ENCODE results near the gene PEX5L. TPM values are rescaled to one million over a fixed set of nuclear protein-coding genes. Genes with fewer than 3 reads are reported as not detected.

PEX5L gene
- total RNA-seq, 4 donors from 2014 or later: 0.13 to 2.0 TPM; not detected in 2

DNA sequence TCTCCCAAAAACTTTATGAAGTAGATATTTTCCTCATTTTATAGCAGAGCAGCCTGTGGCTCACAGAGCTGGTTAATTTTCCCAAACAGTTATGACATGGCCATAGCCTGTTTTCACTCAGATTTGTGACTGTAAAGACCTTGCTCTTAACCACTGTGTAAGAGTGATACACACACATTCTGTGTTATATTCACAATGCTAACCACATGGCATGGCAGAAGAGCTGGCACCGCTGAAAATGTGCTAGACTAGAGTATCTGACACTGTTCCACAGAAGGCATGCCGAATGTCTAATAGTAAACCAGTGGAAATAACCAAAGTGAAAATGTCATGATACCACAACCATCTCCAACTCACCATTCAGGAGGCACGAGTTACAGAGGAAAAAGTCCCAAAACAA, 71.8 kb downstream of the PEX5L start:
- no peaks in the 10 kb centered on the region for H3K9me3 ChIP-seq
- H3K4me3 ChIP-seq (replicated peaks in 1 of 3): no peak overlapping the region
- TF ChIP-seq POLR2A (IDR thresholded peaks at IDR 0.05): no peak
- TF ChIP-seq, protein P1, sequence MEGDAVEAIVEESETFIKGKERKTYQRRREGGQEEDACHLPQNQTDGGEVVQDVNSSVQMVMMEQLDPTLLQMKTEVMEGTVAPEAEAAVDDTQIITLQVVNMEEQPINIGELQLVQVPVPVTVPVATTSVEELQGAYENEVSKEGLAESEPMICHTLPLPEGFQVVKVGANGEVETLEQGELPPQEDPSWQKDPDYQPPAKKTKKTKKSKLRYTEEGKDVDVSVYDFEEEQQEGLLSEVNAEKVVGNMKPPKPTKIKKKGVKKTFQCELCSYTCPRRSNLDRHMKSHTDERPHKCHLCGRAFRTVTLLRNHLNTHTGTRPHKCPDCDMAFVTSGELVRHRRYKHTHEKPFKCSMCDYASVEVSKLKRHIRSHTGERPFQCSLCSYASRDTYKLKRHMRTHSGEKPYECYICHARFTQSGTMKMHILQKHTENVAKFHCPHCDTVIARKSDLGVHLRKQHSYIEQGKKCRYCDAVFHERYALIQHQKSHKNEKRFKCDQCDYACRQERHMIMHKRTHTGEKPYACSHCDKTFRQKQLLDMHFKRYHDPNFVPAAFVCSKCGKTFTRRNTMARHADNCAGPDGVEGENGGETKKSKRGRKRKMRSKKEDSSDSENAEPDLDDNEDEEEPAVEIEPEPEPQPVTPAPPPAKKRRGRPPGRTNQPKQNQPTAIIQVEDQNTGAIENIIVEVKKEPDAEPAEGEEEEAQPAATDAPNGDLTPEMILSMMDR (IDR thresholded peaks at IDR 0.05): no peak
- DNase-seq: no peak
- intact Hi-C loops (cut with DNase I): no loop called here
- H3K27me3 ChIP-seq: no peaks in the 10 kb centered on the region
- H3K27ac ChIP-seq: no peak overlapping the region
- 26 to 48% methylated on average over 3 of the region's 3 CpGs for WGBS, 2 donors
- H3K4me1 ChIP-seq: no peaks in the 10 kb centered on the region
- no peaks in the 10 kb centered on the region for H3K36me3 ChIP-seq

GRCh38 chr3:179962629-179963387, 73.9 kb downstream of the PEX5L start:
- intact Hi-C loops (cut with DNase I): no loop called here
- H3K4me1 ChIP-seq: no peaks in the 10 kb centered on the region
- TF ChIP-seq, protein P1 (IDR thresholded peaks at IDR 0.05): no peak
- TF ChIP-seq POLR2A (IDR thresholded peaks at IDR 0.05): no peak
- no peak overlapping the region for H3K4me3 ChIP-seq (replicated peaks in 1 of 3)
- DNase-seq: no peak
- no peaks in the 10 kb centered on the region for H3K9me3 ChIP-seq
- no peaks in the 10 kb centered on the region for H3K27me3 ChIP-seq
- WGBS, 2 donors: 87 to 93% methylated on average over 1 of the region's 1 CpG
- H3K27ac ChIP-seq: no peak overlapping the region
- H3K36me3 ChIP-seq: no peaks in the 10 kb centered on the region

DNA sequence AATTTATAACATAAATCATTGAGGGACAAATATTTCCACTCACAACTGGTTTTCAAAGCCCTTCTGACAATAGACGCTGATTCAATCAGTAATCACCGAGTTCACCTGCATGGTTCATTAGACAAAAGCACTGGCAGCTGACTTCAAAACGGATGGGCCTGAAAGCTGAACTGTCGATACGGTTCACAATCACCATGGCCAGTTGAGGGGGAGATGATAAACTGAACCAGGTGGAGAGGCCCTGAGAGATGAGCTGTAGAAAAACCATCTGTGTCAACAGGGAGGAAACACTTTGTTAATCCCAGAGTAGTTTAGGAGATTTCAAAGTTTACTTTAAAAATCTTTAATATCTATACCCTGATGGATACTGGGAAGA, 75.0 kb downstream of the PEX5L start:
- no peak for DNase-seq
- TF ChIP-seq, protein P1 (IDR thresholded peaks at IDR 0.05): no peak
- TF ChIP-seq POLR2A (IDR thresholded peaks at IDR 0.05): no peak
- Histone ChIP-seq H3K4me1 (no peaks in the 10 kb centered on the region), H3K4me3 (replicated peaks in 1 of 3) (no peak overlapping the region), H3K9me3 (no peaks in the 10 kb centered on the region), H3K27ac (no peak overlapping the region), H3K27me3 (no peaks in the 10 kb centered on the region), H3K36me3 (no peaks in the 10 kb centered on the region)
- WGBS, 2 donors: 24 to 36% methylated on average over 5 of the region's 5 CpGs
- intact Hi-C loops (cut with DNase I): no loop called here

GRCh38 chr3:179961071-179961702, 75.5 kb downstream of the PEX5L start:
- Histone ChIP-seq H3K9me3 (no peaks in the 10 kb centered on the region), H3K36me3 (no peaks in the 10 kb centered on the region), H3K4me3 (replicated peaks in 1 of 3) (no peak overlapping the region), H3K27ac (no peak overlapping the region), H3K4me1 (no peaks in the 10 kb centered on the region), H3K27me3 (no peaks in the 10 kb centered on the region)
- DNase-seq: no peak
- intact Hi-C loops (cut with DNase I): no loop called here
- no peak for TF ChIP-seq POLR2A (IDR thresholded peaks at IDR 0.05)
- TF ChIP-seq, protein P1 (IDR thresholded peaks at IDR 0.05): no peak
- 78% methylated on average over 6 of the region's 6 CpGs for WGBS, 2 donors

GRCh38 chr3:179958759-179959158, 78.0 kb downstream of the PEX5L start:
- H3K36me3 ChIP-seq: no peaks in the 10 kb centered on the region
- intact Hi-C loops (cut with DNase I): no loop called here
- no peak overlapping the region for H3K27ac ChIP-seq
- H3K4me3 ChIP-seq (replicated peaks in 1 of 3): no peak overlapping the region
- no peaks in the 10 kb centered on the region for H3K4me1 ChIP-seq
- no peaks in the 10 kb centered on the region for H3K9me3 ChIP-seq
- no peak for DNase-seq
- 77 to 82% methylated on average over 9 of the region's 9 CpGs for WGBS, 2 donors
- H3K27me3 ChIP-seq: no peaks in the 10 kb centered on the region
- no peak for TF ChIP-seq POLR2A (IDR thresholded peaks at IDR 0.05)
- TF ChIP-seq, protein P1 (IDR thresholded peaks at IDR 0.05): no peak
